ENCODE results near the gene SHB.

Gene SHB

DNA sequence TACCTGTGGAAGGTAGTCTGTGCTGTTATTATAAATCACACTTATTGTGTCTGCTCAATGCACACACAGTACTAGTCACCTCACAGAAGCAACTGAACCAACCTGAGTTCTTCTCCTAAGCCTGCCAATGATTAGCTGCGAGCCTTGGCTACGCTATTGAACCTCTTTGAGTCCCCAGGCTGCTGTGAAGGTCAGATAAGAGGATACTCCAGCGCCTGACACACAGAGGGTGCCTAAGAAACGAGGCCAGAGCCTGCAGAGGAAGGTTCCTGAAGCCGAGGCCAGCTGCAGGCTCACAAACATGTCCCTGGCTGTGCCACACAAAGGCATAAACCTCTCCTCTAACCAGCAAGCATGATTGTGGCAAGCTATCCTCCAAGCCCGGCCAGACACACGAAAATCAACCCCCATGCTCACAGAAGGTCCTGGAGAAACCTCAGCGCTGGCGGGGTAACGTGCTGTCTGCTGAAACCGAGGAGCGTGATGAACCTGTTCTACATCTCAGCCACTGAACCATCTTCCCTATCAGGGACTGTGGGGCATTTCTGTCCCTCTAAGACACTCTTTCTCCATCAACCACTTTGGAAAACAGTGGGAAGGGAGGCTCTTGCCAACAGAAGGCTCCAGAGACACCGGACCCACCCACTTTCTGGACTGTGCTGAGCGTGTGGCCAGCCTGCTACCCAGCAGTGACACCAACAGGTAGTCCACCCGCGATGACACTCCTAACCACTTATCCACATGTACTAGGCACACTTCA lies 111.9 kb downstream of the SHB start:
- no peak for TF ChIP-seq CTCF (IDR thresholded peaks at IDR 0.05; ENCODE audit: insufficient read depth, low read length, poor library complexity, severe bottlenecking)
- no peak for DNase-seq (ENCODE audit: extremely low read depth, insufficient read length)
- no peaks in the 10 kb centered on the region for H3K27me3 ChIP-seq (replicated peaks; ENCODE audit: control insufficient read depth, insufficient read depth, low read length)
- no peak overlapping the region for H3K4me3 ChIP-seq (replicated peaks; ENCODE audit: low read depth, low read length)
- no peaks in the 10 kb centered on the region for H3K36me3 ChIP-seq (ENCODE audit: control insufficient read depth, insufficient read depth, low read length)

- no peaks in the 10 kb centered on the region for H3K36me3 ChIP-seq (ENCODE audit: control insufficient read depth, insufficient read depth, low read length)
Observed at GRCh38 chr9:37956423-37956820, 112.6 kb downstream of the SHB start.

DNA sequence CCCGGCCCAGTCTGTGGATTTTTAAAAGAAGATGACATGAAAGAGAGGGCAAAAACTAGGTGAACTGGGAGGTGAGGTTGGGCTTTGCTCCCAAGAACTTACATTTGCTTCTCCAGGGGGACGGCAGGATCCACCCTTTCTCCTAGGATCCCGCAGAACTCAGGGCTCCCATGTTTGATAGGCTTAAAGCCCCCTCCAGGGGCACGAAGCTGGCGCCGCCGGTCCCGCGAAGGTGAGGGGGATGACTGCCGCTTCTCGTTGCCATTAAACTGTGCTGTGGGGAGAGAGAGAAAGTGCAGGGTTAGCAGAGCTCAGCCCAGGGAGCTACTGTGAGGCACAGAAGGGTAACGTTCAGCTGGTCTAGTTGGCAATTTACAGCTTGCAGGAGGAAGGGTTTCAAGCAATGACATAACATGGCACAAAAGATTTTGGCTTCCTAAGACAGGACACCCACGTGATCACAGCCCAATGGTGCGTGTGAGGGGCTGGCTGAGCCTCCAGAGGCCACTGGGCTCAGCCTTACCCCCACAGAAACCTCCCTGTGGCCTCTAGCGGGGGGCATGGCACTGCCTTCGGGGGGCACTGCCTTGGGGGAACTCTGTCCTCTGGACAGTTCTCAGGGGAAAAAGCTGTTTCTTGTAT lies 113.1 kb downstream of the SHB start:
- DNase-seq (ENCODE audit: extremely low read depth, insufficient read length): no peak
- Histone ChIP-seq H3K27me3 (replicated peaks; ENCODE audit: control insufficient read depth, insufficient read depth, low read length) (no peaks in the 10 kb centered on the region), H3K36me3 (ENCODE audit: control insufficient read depth, insufficient read depth, low read length) (no peaks in the 10 kb centered on the region), H3K4me3 (replicated peaks; ENCODE audit: low read depth, low read length) (no peak overlapping the region)
- no peak for TF ChIP-seq CTCF (IDR thresholded peaks at IDR 0.05; ENCODE audit: insufficient read depth, low read length, poor library complexity, severe bottlenecking)

More at GRCh38 chr9:37956423-37956820, 112.6 kb downstream of the SHB start:
- no peak for DNase-seq (ENCODE audit: extremely low read depth, insufficient read length)
- Histone ChIP-seq H3K27me3 (replicated peaks; ENCODE audit: control insufficient read depth, insufficient read depth, low read length) (no peaks in the 10 kb centered on the region), H3K4me3 (replicated peaks; ENCODE audit: low read depth, low read length) (no peak overlapping the region)
- TF ChIP-seq CTCF (IDR thresholded peaks at IDR 0.05; ENCODE audit: insufficient read depth, low read length, poor library complexity, severe bottlenecking): no peak

DNA sequence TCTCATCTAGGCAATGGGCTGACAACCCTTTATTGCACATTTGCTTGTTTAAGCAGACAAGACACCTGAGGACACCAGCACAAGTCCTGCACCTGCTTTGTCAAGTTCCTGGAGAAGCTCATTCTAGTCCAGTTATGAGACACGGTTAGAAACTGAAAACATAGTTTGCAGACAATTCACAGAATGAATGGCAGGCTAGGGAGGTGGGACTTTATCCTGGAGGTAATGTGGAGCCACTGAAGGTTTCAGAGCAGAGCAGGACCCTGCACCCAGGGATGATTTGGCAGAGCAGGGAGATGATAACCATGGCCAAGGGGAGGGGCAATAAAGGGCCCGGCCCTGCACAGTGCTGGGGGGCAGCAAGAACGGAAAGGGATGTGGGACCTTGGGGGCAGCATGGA lies 114.4 kb downstream of the SHB start:
- no peak for TF ChIP-seq CTCF (IDR thresholded peaks at IDR 0.05; ENCODE audit: insufficient read depth, low read length, poor library complexity, severe bottlenecking)
- no peaks in the 10 kb centered on the region for H3K27me3 ChIP-seq (replicated peaks; ENCODE audit: control insufficient read depth, insufficient read depth, low read length)
- H3K4me3 ChIP-seq (replicated peaks; ENCODE audit: low read depth, low read length): no peak overlapping the region
- H3K36me3 ChIP-seq (ENCODE audit: control insufficient read depth, insufficient read depth, low read length): no peaks in the 10 kb centered on the region
- peak; percentile 55 for DNase-seq (ENCODE audit: extremely low read depth, insufficient read length)

DNA sequence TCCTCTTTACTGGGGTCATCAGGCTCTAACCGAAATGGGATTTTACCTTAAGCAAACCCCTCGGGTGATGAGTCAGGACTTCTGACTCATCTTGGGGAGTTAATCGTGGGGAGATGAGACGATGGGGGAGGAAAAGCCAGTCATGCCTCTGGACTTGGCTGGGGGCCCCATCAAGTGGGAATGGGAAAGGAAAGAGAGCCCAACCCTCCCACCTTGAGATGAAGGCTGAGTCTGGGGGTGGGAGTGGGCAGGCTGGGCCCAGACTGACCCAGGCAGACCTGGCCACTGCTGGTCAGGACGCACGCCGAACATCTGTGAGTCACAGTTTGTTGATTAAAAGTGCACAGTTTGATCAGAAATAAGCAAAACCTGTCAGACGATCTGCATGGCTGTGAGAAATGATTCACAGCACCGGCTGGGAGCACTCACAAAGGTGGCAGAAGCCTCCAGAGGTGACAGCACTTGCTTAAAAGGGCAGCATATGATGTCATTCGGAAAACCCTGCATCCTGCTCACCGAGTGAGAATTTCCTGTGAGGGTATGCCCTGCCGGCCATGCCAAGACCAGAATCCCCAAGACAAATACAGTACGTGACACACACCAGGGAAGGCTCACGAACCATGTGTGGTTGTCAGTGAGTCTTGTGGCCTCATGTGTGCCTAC lies 115.1 kb downstream of the SHB start:
- Histone ChIP-seq H3K4me3 (replicated peaks; ENCODE audit: low read depth, low read length) (no peak overlapping the region; the same call in 1 of the 2 replicates), H3K27me3 (replicated peaks; ENCODE audit: control insufficient read depth, insufficient read depth, low read length) (no peaks in the 10 kb centered on the region), H3K36me3 (ENCODE audit: control insufficient read depth, insufficient read depth, low read length) (no peaks in the 10 kb centered on the region)
- DNase-seq (ENCODE audit: extremely low read depth, insufficient read length): peak; percentile 83
- TF ChIP-seq CTCF (IDR thresholded peaks at IDR 0.05; ENCODE audit: insufficient read depth, low read length, poor library complexity, severe bottlenecking): no peak

Measured in GM06990 (cell line).